ENCODE results near the gene AGPAT4. TPM values are rescaled to one million over a fixed set of nuclear protein-coding genes. Genes with fewer than 3 reads are reported as not detected.
A peak's percentile ranks its signal among the peaks of the same experiment; 100 is the strongest.

Gene AGPAT4
- total RNA-seq, 1 experiment from 2014 or later, result 9.2 TPM

- Histone ChIP-seq H3K9me3 (no peaks in the 10 kb centered on the region), H3K36me3 (ENCODE audit: control insufficient read depth, insufficient read depth, low read length) (no peaks in the 10 kb centered on the region), H3K4me3 (ENCODE audit: low read depth, low read length) (no peak overlapping the region), H3K27me3 (replicated peaks; ENCODE audit: control insufficient read depth, insufficient read depth, low read length) (no peaks in the 10 kb centered on the region), H3K4me1 (peaks cover 4% of the 10 kb centered on the region; the same call in 1 of the 2 replicates)
- Mint-ChIP-seq H3K4me3 (ENCODE audit: unreplicated experiment) (no peak overlapping the region), H3K36me3 (ENCODE audit: insufficient read depth, unreplicated experiment) (peaks cover 23% of the 10 kb centered on the region), H3K9me3 (ENCODE audit: unreplicated experiment) (no peaks in the 10 kb centered on the region), H3K27ac (ENCODE audit: unreplicated experiment) (no peak overlapping the region), H3K4me1 (ENCODE audit: low read depth, unreplicated experiment) (no peaks in the 10 kb centered on the region), H3K27me3 (ENCODE audit: insufficient read depth, unreplicated experiment) (no peaks in the 10 kb centered on the region)
- DNase-seq, result no peak
- intact Hi-C loops (cut with micrococcal nuclease; ENCODE audit: unreplicated experiment), result loop anchor here (5.0 to 10.0 kb wide), 2 partner anchors 131 to 406 kb away; partner anchors contain the start of gene AGPAT4
- no TSS peak for BruUV-seq (replicated peaks)
- TF ChIP-seq CTCF (IDR thresholded peaks at IDR 0.05; ENCODE audit: insufficient read depth in 1 of 2, low read depth in 1 of 2, low read length in 1 of 2, severe bottlenecking in 1 of 2, unreplicated experiment in 1 of 2), result no peak
- ChIA-PET CTCF (interaction anchor here (1.3 to 3.6 kb wide), 3 partner anchors 9 to 233 kb away, joined by 3 to 30 read pairs (median 28); no protein-coding TSS in a partner anchor), POLR2A (no interaction called here)
These were observed 132.7 kb downstream of the AGPAT4 start for GRCh38 chr6:161141173-161141572.

- Histone ChIP-seq H3K27me3 (replicated peaks; ENCODE audit: control insufficient read depth, insufficient read depth, low read length) (no peaks in the 10 kb centered on the region), H3K9me3 (no peaks in the 10 kb centered on the region), H3K4me1 (peaks cover 4% of the 10 kb centered on the region; the same call in 1 of the 2 replicates), H3K36me3 (ENCODE audit: control insufficient read depth, insufficient read depth, low read length) (no peaks in the 10 kb centered on the region), H3K4me3 (ENCODE audit: low read depth, low read length) (no peak overlapping the region)
- H3K27ac Mint-ChIP-seq (ENCODE audit: unreplicated experiment), result no peak overlapping the region
- ChIA-PET CTCF (interaction anchor here (1.0 to 3.6 kb wide), 4 partner anchors 10 to 234 kb away, joined by 3 to 30 read pairs (median 16); no protein-coding TSS in a partner anchor), POLR2A (no interaction called here)
- TF ChIP-seq CTCF (IDR thresholded peaks at IDR 0.05; ENCODE audit: insufficient read depth in 1 of 2, low read depth in 1 of 2, low read length in 1 of 2, severe bottlenecking in 1 of 2, unreplicated experiment in 1 of 2), result no peak
- no TSS peak for BruUV-seq (replicated peaks)
- intact Hi-C loops (cut with micrococcal nuclease; ENCODE audit: unreplicated experiment), result loop anchor here (1.0 to 10.0 kb wide), 3 partner anchors 132 to 406 kb away; partner anchors contain the start of gene AGPAT4
- H3K36me3 Mint-ChIP-seq (ENCODE audit: insufficient read depth, unreplicated experiment), result peaks cover 29% of the 10 kb centered on the region
- H3K4me1 Mint-ChIP-seq (ENCODE audit: low read depth, unreplicated experiment), result no peaks in the 10 kb centered on the region
- H3K4me3 Mint-ChIP-seq (ENCODE audit: unreplicated experiment), result no peak overlapping the region
- no peaks in the 10 kb centered on the region for H3K27me3 Mint-ChIP-seq (ENCODE audit: insufficient read depth, unreplicated experiment)
- no peaks in the 10 kb centered on the region for H3K9me3 Mint-ChIP-seq (ENCODE audit: unreplicated experiment)
- DNase-seq, result no peak
These were observed 133.3 kb downstream of the AGPAT4 start for GRCh38 chr6:161140554-161140875.

- CTCF ChIA-PET, result interaction anchor here (1.0 to 3.6 kb wide), 4 partner anchors 10 to 234 kb away, joined by 3 to 30 read pairs (median 16); no protein-coding TSS in a partner anchor
These were observed 133.9 kb downstream of the AGPAT4 start for GRCh38 chr6:161139766-161140553.

More at GRCh38 chr6:161139766-161140553, 133.9 kb downstream of the AGPAT4 start:
- peak; percentile 85 to 88 for DNase-seq
- POLR2A ChIA-PET, result no interaction called here
- Histone ChIP-seq H3K36me3 (ENCODE audit: control insufficient read depth, insufficient read depth, low read length) (no peaks in the 10 kb centered on the region), H3K9me3 (no peaks in the 10 kb centered on the region), H3K4me3 (ENCODE audit: low read depth, low read length) (no peak overlapping the region), H3K4me1 (peaks cover 4% of the 10 kb centered on the region; the same call in 1 of the 2 replicates), H3K27me3 (replicated peaks; ENCODE audit: control insufficient read depth, insufficient read depth, low read length) (no peaks in the 10 kb centered on the region)
- H3K36me3 Mint-ChIP-seq (ENCODE audit: insufficient read depth, unreplicated experiment), result peaks cover 29% of the 10 kb centered on the region
- intact Hi-C loops (cut with micrococcal nuclease; ENCODE audit: unreplicated experiment), result loop anchor here (1.0 to 10.0 kb wide), 3 partner anchors 132 to 405 kb away; partner anchors contain the start of gene AGPAT4
- peak; percentile 67 to 86 for TF ChIP-seq CTCF (IDR thresholded peaks at IDR 0.05; ENCODE audit: insufficient read depth in 1 of 2, low read depth in 1 of 2, low read length in 1 of 2, severe bottlenecking in 1 of 2, unreplicated experiment in 1 of 2)
- no peak overlapping the region for H3K27ac Mint-ChIP-seq (ENCODE audit: unreplicated experiment)
- no peaks in the 10 kb centered on the region for H3K4me1 Mint-ChIP-seq (ENCODE audit: low read depth, unreplicated experiment)
- no peaks in the 10 kb centered on the region for H3K27me3 Mint-ChIP-seq (ENCODE audit: insufficient read depth, unreplicated experiment)
- no peak overlapping the region for H3K4me3 Mint-ChIP-seq (ENCODE audit: unreplicated experiment)
- H3K9me3 Mint-ChIP-seq (ENCODE audit: unreplicated experiment), result no peaks in the 10 kb centered on the region
- BruUV-seq (replicated peaks), result no TSS peak
